Hematopoietic multipotent progenitor cell treated with erythropoietin and hydrocortisone succinate and interleukin-3 and kit ligand, for 6 days (in vitro differentiated cells): Measurements from ENCODE around the gene ATP13A2.

ENCODE experiments used
- DNase-seq: peaks from one replicate; pipeline ENCODE4 v3.0.0-alpha.2; 2015

The ATP13A2 gene

GRCh38 chr1:17031436-17031835 is 19.7 kb upstream of the ATP13A2 start:
- no peak for DNase-seq

DNA sequence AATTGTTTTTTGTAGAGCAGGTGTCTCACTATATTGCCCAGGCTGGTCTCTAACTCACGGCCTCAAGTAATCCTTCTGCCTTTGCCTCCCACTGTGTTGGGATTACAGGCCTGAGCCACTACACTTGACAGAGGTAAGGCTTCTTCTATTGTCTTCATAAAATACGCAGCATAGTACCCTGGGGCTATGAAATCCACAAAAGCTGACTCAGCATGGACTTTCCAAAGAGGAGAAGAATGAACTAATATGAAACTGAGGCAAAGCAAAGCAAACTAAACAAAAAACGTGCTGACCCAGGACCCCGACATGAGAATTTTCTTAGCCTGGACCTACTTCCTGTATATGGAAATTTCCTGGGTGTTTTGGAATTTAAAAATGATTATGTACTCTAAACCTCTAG is 18.5 kb upstream of the ATP13A2 start:
- no peak for DNase-seq

DNA sequence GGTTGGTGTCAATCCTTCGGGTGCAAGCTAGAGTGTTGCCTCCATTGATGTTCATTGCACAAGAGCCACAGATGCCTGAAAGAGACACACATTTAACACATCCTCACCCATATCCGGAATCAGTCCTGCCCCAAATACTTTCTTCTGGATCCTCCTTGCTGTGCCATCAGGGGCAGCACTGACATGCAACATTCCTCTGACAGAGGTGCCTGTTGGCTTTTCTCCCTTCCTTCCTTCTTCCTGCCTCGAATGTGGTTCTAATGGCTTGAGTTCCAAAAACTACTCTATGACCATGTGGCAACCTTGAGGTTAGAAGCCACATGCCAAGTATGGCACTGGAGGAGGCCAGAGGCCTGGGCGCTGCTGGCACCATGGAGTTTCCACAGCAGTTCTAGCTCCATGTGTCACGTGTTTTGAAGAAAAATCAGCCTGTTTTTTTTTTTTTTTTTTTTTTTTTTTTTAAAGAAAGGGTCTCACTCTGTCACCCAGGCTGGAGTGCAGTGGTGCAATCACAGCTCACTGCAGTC is 17.0 kb upstream of the ATP13A2 start:
- no peak for DNase-seq

DNA sequence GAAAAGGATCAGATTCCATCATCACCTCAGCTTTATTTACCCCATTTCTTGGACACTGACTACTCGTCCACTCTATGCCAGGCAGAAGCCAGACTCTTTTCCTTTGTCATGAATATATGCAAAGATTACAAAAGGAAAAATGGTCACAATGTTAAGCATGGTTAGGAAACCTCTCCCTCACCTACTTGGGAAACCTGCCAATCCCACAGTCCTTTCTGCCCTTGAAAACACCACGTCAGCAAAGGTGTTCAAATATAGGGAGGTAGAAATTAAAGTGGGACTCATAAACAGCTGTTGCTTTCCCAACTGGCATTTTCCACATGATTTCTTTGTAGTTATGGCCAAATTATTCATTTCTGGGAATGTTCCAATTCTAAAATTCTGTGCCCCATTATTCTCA is 16.2 kb upstream of the ATP13A2 start:
- no peak for DNase-seq

GRCh38 chr1:17027403-17027802 is 15.7 kb upstream of the ATP13A2 start:
- DNase-seq = no peak

GRCh38 chr1:17024721-17025120 is 13.0 kb upstream of the ATP13A2 start:
- DNase-seq = no peak

DNA sequence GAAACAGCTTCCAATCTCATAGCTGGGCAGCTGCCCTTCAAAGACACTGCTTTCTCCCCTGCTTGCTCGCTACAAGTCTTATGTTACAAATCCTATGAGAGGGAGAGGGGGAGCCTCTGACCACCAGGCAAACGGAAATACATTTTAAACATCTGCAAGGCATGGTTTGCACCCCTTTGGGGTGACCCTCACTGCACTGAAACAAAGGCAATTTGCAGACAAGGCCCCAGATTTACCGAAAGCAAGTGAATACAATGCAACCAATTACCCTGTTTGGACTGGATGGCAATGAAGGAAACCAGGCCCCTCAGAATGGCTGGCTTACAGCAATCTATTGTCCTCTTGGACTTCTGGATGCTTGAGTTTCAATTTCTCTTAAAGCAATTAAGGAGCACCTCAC is 11.8 kb upstream of the ATP13A2 start:
- no peak for DNase-seq

- peak; percentile 7 for DNase-seq
Observed at GRCh38 chr1:17023102-17023501, 11.4 kb upstream of the ATP13A2 start.

- DNase-seq = no peak
Observed at GRCh38 chr1:17021896-17022295, 10.2 kb upstream of the ATP13A2 start.

- DNase-seq = no peak
Observed at GRCh38 chr1:17020502-17020901, 8.8 kb upstream of the ATP13A2 start.

DNA sequence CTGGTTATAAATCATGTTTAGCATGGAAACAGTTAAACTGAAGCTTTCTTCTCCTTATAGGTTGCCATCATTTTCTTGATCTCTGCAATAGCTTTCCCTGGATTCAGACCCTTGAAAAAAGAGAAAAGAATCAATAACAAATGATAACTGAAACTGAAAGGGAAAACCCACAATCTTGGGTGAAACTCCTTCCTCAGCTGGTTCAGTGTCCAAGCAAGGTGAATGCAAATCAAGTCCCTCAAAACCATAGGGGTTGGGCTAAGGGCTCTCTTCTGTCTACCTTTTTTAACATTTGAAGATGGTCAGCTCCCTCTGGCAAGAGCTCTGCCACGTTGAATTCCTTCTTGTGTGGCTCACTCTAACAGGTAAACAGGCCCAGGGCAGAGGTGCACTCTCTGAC is 7.1 kb upstream of the ATP13A2 start:
- DNase-seq = no peak

DNA sequence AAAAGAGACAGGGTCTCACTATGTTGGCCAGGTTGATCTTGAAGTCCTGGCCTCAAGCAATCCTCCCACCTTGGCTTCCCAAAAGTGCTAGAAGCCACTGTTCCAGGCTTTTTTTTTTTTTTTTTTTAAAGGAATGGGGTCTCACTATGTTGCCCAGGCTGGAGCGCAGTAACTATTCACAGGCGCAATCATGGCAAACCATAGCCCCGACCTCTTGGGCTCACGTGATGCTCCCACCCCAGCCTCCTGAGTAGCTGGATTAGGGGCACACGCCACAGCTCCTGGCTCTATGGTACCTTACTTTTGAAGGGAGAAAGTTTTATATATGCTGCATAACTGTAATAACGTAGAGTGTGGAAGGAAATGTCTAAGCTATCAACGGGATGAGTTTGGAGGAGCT is 5.7 kb upstream of the ATP13A2 start:
- no peak for DNase-seq

GRCh38 chr1:17016317-17016661 is 4.6 kb upstream of the ATP13A2 start:
- no peak for DNase-seq

GRCh38 chr1:17014671-17015567 is 3.2 kb upstream of the ATP13A2 start:
- DNase-seq = no peak

GRCh38 chr1:17013491-17014320 is 2.0 kb upstream of the ATP13A2 start:
- peak; percentile 64 for DNase-seq

GRCh38 chr1:17012775-17013490 is 1.2 kb upstream of the ATP13A2 start:
- no peak for DNase-seq

DNA sequence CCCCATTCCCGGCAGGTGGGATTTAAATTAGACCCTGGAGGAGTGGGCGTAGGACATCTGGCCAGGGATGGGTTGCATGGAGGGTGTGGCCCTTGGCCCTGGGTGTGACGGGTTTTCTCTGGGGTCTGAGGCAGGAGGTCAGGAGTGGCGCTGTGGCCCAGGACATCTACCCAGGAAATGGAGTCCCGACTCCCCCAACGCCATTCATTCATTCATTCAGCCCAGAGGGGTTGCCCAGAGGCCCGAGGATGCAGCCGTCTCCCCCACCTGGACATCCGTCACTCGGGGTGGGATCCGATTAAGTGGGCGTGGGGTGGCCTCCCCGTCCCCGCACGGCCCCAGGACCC is 663 bp downstream of the ATP13A2 start:
- DNase-seq = peak; percentile 5

DNA sequence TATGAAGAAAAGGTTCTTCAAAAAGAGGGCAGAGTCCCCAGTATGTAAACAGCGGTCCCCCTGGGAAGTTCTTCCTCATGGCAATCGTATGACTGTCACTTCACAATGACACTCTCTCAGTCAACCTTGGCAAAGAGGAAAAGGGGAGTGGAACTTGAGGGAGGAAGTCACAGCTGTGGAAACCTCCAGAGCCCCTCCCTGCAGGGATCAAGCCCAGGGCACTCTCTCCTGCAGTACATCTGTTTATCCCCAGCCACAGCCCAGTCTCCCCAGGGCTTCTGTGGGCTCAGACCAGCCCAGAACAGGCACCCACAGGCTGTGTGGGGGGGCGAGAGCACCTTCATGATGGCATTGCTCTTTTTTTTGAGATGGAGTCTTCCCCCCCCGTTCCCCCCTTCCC is 2.0 kb downstream of the ATP13A2 start:
- DNase-seq = peak; percentile 26

DNA sequence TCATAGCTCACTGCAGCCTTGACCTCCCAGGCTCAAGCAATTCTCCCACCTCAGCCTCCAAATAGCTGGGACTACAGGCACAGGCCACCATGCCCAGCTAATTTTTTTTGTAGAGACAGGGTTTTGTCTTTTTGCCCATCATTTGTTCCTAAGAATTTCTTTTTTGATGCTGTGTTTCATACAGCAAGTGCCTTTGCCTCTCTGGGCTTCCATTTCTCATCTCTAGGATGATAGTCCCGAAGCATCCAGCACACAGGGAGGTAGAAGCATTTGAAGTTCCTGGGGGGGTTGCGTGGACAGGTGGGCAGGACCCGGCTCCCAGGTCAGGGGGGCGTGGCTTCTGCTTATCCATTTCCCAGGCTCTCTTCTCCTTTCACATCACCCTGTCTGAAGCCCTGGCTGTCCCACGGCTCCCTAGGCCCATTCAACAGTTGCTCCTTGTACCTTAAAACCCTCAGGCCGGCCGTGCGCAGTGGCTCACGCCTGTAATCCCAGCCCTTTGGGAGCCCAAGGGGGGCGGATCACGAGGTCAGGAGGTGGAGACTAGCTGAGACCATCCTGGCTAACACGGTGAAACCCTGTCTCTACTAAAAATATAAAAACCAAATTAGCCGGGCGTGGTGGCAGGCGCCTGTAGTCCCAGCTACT is 3.4 kb downstream of the ATP13A2 start:
- no peak for DNase-seq

GRCh38 chr1:17007121-17007520 is 4.6 kb downstream of the ATP13A2 start:
- DNase-seq = no peak

DNA sequence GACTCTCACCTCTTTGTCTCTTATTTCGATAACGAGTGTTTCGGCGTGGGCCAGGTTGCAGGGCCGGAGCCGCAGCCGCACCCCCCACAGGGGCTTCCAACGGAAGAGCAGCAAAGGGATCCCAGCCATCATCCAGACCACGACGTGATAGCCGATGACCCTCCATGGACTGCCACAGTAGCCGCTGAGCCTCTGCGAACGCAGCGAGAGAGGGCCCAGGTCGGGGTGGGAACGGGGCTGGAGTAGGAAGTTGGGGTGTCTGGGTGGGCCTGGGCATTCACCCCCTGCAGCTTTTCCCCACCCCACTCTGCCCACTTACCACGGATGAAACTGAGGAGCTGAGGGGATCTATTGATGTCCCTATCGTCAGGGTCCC is 6.4 kb downstream of the ATP13A2 start:
- no peak for DNase-seq

DNA sequence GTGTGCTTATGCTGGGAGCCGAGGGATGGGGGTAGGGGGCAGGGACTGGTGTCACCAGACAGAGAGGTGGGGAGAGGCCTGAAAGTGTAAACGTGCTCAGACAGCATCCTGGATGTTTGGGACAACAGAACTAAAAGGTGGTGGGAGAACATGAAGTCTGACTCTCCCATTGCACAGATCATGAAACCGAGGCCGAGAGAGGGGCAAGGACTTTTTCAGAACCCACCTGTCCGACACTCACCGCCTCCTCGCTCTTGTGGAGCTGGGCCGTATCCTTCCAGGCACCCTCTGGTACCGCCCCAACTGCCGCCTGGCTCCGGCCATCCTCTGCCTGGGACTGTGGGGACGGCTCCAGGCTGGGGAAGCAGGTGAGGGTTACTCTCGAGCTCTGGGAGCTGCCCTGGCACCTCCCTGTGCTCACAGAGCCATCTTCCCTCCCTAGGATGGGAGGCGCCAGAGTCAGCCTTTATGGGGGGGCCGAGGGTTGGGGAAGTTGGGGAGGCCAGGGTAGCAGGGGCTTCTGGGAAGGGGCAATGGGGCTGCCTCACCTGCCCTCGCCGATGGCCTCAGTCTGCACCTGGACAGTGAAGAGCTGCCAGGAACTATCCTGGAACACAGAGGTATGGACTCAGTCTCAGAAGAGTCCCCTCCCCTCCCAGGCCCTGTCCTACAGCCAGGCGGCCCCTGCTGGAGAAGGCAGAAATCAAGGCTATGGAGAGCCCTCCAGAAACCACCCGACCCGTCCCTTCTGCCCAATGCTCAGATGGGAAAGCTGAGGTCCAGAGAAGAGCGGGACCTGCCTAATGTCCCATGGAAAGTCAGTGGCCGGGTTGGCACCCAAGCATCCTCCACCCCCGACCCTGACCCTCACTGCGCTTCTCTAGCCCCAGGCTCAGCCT is 7.0 kb downstream of the ATP13A2 start:
- no peak for DNase-seq
